CD4-positive, alpha-beta T cell (primary cell): ENCODE data around the gene NNAT. TPM values are rescaled to one million over a fixed set of nuclear protein-coding genes. Genes with fewer than 3 reads are reported as not detected.

Experiments used
- ATAC-seq: fragments of 200-7000 bp; cut with Tn5 transposase; one replicate; pipeline ENCODE4 v1.10.0; 2022; ENCODE audit warnings: mild to moderate bottlenecking; ENCODE audit not compliant: poor library complexity
- CTCF ChIA-PET: fragments of 350-600 bp; sonication (Branson Sonifier 250); formaldehyde crosslinking; loops from one replicate; lab custom pipeline; 2021; ENCODE audit warnings: antibody characterized with exemption, inconsistent platforms; lab: Charles Lee
- POLR2A ChIA-PET: fragments of 350-600 bp; sonication (Branson Sonifier 250); formaldehyde crosslinking; loops from one replicate; lab custom pipeline; 2021; ENCODE audit warnings: antibody characterized with exemption, inconsistent platforms; lab: Charles Lee
- DNase-seq, 14 experiments: peaks; one replicate each; pipeline ENCODE4 v3.0.0-alpha.2; 2013 to 2020; ENCODE audit warnings: mixed read lengths in 2 of 14
- H3K27ac ChIP-seq, 2 donors: one replicate each; pipeline versions ENCODE4 v1.5.1 to v1.7.0; 2013; ENCODE audit warnings: low read length in 2 of 2, low read depth in 1 of 2, mild to moderate bottlenecking in 1 of 2
- H3K27me3 ChIP-seq, 2 experiments: 1 replicate in 1 of 2; 2 replicates in 1 of 2; pipeline versions ENCODE4 v1.6.1 to v1.7.0; 2013; ENCODE audit warnings: low read length in 2 of 2, control low read depth in 1 of 2, mild to moderate bottlenecking in 1 of 2, moderate library complexity in 1 of 2; ENCODE audit not compliant: insufficient read depth in 2 of 2, control insufficient read depth in 1 of 2
- H3K36me3 ChIP-seq: one replicate; pipeline ENCODE4 v1.6.1; 2013; ENCODE audit warnings: low read length, control low read depth; ENCODE audit not compliant: insufficient read depth
- H3K4me1 ChIP-seq: one replicate; pipeline ENCODE4 v1.6.1; 2013; ENCODE audit warnings: low read length, control low read depth; ENCODE audit not compliant: insufficient read depth
- H3K4me3 ChIP-seq: one replicate; pipeline ENCODE4 v1.5.1; 2013; ENCODE audit warnings: mild to moderate bottlenecking, low read length, moderate library complexity
- H3K9me3 ChIP-seq, 2 experiments: 1 replicate in 1 of 2; 2 replicates in 1 of 2; pipeline versions ENCODE4 v1.6.1 to v1.7.0; 2013; ENCODE audit warnings: low read length in 2 of 2, mild to moderate bottlenecking in 2 of 2, control low read depth in 1 of 2, moderate library complexity in 1 of 2; ENCODE audit not compliant: control insufficient read depth in 1 of 2, insufficient read depth in 1 of 2
- H3K27ac Mint-ChIP-seq: one replicate; pipeline ENCODE4 v1.8.0; 2020; ENCODE audit warnings: mixed read lengths
- H3K27me3 Mint-ChIP-seq: one replicate; pipeline ENCODE4 v1.8.0; 2021; ENCODE audit warnings: mixed read lengths
- H3K36me3 Mint-ChIP-seq: one replicate; pipeline ENCODE4 v1.8.0; 2021; ENCODE audit warnings: low read depth, mixed read lengths
- H3K4me1 Mint-ChIP-seq: one replicate; pipeline ENCODE4 v1.8.0; 2021; ENCODE audit warnings: low read depth, mixed read lengths
- H3K4me3 Mint-ChIP-seq: one replicate; pipeline ENCODE4 v1.8.0; 2020; ENCODE audit warnings: mild to moderate bottlenecking, mixed read lengths
- H3K9me3 Mint-ChIP-seq: one replicate; pipeline ENCODE4 v1.8.0; 2020; ENCODE audit warnings: mixed read lengths
- CTCF ChIP-seq: fragments of 200-600 bp; IDR thresholded peaks from one replicate; pipeline ENCODE4 v1.8.0; 2022; ENCODE audit warnings: antibody characterized with exemption, mild to moderate bottlenecking
- intact Hi-C, 2 experiments: fragments of 100-400 bp; cut with DNase I in 1 of 2; cut with micrococcal nuclease in 1 of 2; formaldehyde crosslinking; loops; one replicate each; pipeline versions ENCODE4 v1.15.1 to v1.9.0; 2023 to 2025; cut with DNase I, micrococcal nuclease
- total RNA-seq, 174 experiments: library from RNA in 2 of 174; stranded (reverse) in 2 of 174; gene quantifications; one replicate each; pipeline ENCODE4 v1.2.3 and lab custom pipeline; 2021 to 2026

NNAT gene
- total RNA-seq, 2 experiments from 2014 or later, result not detected

GRCh38 chr20:37542281-37542680 lies 21.2 kb downstream of the NNAT start:
- H3K27ac ChIP-seq, result no peak overlapping the region

GRCh38 chr20:37543828-37544227 lies 22.8 kb downstream of the NNAT start:
- TF ChIP-seq CTCF, result no peak
- H3K4me1 Mint-ChIP-seq, result no peaks in the 10 kb centered on the region
- Histone ChIP-seq H3K4me1 (no peaks in the 10 kb centered on the region), H3K9me3 (no peaks in the 10 kb centered on the region), H3K4me3 (no peak overlapping the region), H3K36me3 (no peaks in the 10 kb centered on the region), H3K27ac (no peak overlapping the region), H3K27me3 (peaks cover 0 to 5% of the 10 kb centered on the region in 2 experiments)
- peaks cover 23% of the 10 kb centered on the region for H3K27me3 Mint-ChIP-seq
- ChIA-PET POLR2A (no interaction called here), CTCF (no interaction called here)
- H3K36me3 Mint-ChIP-seq, result no peaks in the 10 kb centered on the region
- H3K4me3 Mint-ChIP-seq, result no peak overlapping the region
- ATAC-seq, result no peak
- intact Hi-C loops, result no loop called here
- no peak for DNase-seq
- H3K27ac Mint-ChIP-seq, result no peak overlapping the region
- H3K9me3 Mint-ChIP-seq, result no peaks in the 10 kb centered on the region

More at GRCh38 chr20:37542281-37542680, 21.2 kb downstream of the NNAT start:
- Mint-ChIP-seq H3K27me3 (peaks cover 31% of the 10 kb centered on the region), H3K36me3 (no peaks in the 10 kb centered on the region), H3K9me3 (no peaks in the 10 kb centered on the region), H3K27ac (no peak overlapping the region), H3K4me1 (no peaks in the 10 kb centered on the region), H3K4me3 (no peak overlapping the region)
- POLR2A ChIA-PET, result no interaction called here
- Histone ChIP-seq H3K36me3 (no peaks in the 10 kb centered on the region), H3K9me3 (no peaks in the 10 kb centered on the region), H3K27me3 (peaks cover 0 to 5% of the 10 kb centered on the region in 2 experiments), H3K4me1 (no peaks in the 10 kb centered on the region), H3K4me3 (no peak overlapping the region)
- intact Hi-C loops, result no loop called here
- ATAC-seq (no peak), DNase-seq (no peak)
- TF ChIP-seq CTCF, result no peak
- CTCF ChIA-PET, result no interaction called here

DNA sequence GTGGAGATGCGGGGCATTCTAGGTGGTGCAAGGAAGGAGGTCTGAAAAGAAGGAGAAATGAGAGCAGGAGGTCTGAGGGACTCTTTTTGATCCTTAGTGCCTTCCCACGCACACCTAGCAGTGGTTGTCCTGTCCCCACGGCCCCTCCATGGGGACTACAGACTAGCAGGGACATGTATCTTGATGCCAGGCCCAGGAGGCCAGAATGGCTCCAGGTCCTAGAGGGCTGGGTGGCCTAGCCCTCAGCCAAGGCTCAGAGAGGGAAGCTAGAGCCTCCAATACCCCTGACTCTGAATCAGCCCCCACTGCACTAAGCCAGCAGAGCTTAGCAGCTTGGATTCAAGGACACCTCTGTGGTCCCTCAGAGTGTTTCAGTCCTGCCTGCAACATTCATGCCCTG lies 23.3 kb downstream of the NNAT start:
- H3K4me1 ChIP-seq, result no peaks in the 10 kb centered on the region
- H3K4me3 ChIP-seq, result no peak overlapping the region
- intact Hi-C loops, result no loop called here
- Mint-ChIP-seq H3K4me3 (no peak overlapping the region), H3K27me3 (peaks cover 18% of the 10 kb centered on the region), H3K27ac (no peak overlapping the region), H3K36me3 (no peaks in the 10 kb centered on the region), H3K4me1 (no peaks in the 10 kb centered on the region), H3K9me3 (no peaks in the 10 kb centered on the region)
- no peak for TF ChIP-seq CTCF
- ChIA-PET CTCF (no interaction called here), POLR2A (no interaction called here)
- no peak for DNase-seq
- no peak overlapping the region for H3K27ac ChIP-seq
- H3K36me3 ChIP-seq, result no peaks in the 10 kb centered on the region
- ATAC-seq, result no peak
- no peaks in the 10 kb centered on the region for H3K9me3 ChIP-seq
- peaks cover 0 to 5% of the 10 kb centered on the region in 2 experiments for H3K27me3 ChIP-seq
